Measurements from ENCODE around the gene SETD7. TPM values are rescaled to one million over a fixed set of nuclear protein-coding genes. Genes with fewer than 3 reads are reported as not detected.

Gene SETD7
- total and polyA plus RNA-seq, 2 donors from 2014 or later, result 6.5 to 29.1 TPM

DNA sequence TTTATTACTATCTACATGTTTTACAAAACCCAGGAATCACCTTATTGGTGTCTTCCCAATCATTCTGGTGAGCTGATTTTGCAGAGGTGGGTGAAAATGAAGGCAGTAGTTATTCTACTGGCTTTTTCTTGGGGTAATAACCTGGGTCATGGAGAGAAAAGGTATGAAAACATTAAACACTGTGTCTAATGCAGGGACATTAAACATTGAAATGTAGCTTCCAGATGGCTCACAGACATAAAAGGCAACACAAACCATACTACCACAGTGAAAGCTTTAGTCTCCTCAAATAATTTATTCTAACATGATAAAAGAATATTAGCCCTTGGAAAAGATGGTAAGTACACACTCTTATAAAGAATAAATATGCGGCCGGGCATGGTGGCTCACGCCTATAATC, 8.0 kb downstream of the SETD7 start:
- Histone ChIP-seq H3K27ac (ENCODE audit: low read depth in 2 of 2, low read length in 2 of 2) (no peak overlapping the region), H3K4me3 (ENCODE audit: low read length in 3 of 3) (no peak overlapping the region), H3K27me3 (ENCODE audit: control insufficient read depth, insufficient read depth, low read length) (no peaks in the 10 kb centered on the region), H3K9me3 (ENCODE audit: control insufficient read depth in 2 of 3, insufficient read depth in 1 of 3, low read length in 3 of 3) (no peaks in the 10 kb centered on the region), H3K4me1 (ENCODE audit: control insufficient read depth in 2 of 3, insufficient read depth in 2 of 3, low read depth in 1 of 3, low read length in 3 of 3) (peaks cover 0 to 8% (median 0%) of the 10 kb centered on the region in 3 donors), H3K36me3 (ENCODE audit: control insufficient read depth in 2 of 3, insufficient read depth in 3 of 3, low read length in 3 of 3) (peaks cover 0 to 3% (median 0%) of the 10 kb centered on the region in 3 donors), H3K9ac (ENCODE audit: low read length in 3 of 3) (no peak overlapping the region)
- TF ChIP-seq, protein P1, sequence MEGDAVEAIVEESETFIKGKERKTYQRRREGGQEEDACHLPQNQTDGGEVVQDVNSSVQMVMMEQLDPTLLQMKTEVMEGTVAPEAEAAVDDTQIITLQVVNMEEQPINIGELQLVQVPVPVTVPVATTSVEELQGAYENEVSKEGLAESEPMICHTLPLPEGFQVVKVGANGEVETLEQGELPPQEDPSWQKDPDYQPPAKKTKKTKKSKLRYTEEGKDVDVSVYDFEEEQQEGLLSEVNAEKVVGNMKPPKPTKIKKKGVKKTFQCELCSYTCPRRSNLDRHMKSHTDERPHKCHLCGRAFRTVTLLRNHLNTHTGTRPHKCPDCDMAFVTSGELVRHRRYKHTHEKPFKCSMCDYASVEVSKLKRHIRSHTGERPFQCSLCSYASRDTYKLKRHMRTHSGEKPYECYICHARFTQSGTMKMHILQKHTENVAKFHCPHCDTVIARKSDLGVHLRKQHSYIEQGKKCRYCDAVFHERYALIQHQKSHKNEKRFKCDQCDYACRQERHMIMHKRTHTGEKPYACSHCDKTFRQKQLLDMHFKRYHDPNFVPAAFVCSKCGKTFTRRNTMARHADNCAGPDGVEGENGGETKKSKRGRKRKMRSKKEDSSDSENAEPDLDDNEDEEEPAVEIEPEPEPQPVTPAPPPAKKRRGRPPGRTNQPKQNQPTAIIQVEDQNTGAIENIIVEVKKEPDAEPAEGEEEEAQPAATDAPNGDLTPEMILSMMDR (IDR thresholded peaks at IDR 0.05; ENCODE audit: borderline replicate concordance, extremely low read depth, insufficient read depth), result no peak
- DNase-seq (no peak), FAIRE-seq (no peak)
- intact Hi-C loops (cut with DNase I), result no loop called here

- Histone ChIP-seq H3K9ac (ENCODE audit: low read length in 3 of 3) (no peak overlapping the region), H3K4me3 (ENCODE audit: low read length in 3 of 3) (no peak overlapping the region), H3K4me1 (ENCODE audit: control insufficient read depth in 2 of 3, insufficient read depth in 2 of 3, low read depth in 1 of 3, low read length in 3 of 3) (no peaks in the 10 kb centered on the region), H3K9me3 (ENCODE audit: control insufficient read depth in 2 of 3, insufficient read depth in 1 of 3, low read length in 3 of 3) (no peaks in the 10 kb centered on the region), H3K27ac (ENCODE audit: low read depth in 2 of 2, low read length in 2 of 2) (no peak overlapping the region), H3K27me3 (ENCODE audit: control insufficient read depth, insufficient read depth, low read length) (no peaks in the 10 kb centered on the region), H3K36me3 (ENCODE audit: control insufficient read depth in 2 of 3, insufficient read depth in 3 of 3, low read length in 3 of 3) (no peaks in the 10 kb centered on the region)
- TF ChIP-seq, protein P1 (IDR thresholded peaks at IDR 0.05; ENCODE audit: borderline replicate concordance, extremely low read depth, insufficient read depth), result no peak
- FAIRE-seq, result no peak
- peak in 2 of 5 donors; percentile 68 for DNase-seq
- intact Hi-C loops (cut with DNase I), result no loop called here
Observed at GRCh38 chr4:139540632-139541031, 15.4 kb downstream of the SETD7 start.

DNA sequence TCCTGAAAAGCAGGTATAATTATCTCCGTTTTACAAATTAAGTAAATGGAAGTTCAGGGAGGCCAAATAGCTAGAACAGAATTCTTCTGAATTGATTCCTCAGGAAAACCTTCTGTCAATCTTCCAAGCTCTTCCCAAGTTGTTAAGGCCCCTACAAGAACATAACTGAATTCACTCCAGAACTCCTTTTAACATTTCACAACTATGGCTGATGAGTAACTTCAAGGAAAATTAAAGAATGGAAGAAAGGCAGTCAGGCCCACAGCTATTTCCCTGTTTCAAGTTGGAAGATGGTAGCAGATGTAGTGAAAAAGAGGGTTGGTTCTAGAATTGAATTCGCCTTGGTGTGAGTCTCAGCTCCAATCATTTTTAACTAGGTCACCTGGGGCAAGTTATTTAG, 15.9 kb downstream of the SETD7 start:
- TF ChIP-seq, protein P1 (IDR thresholded peaks at IDR 0.05; ENCODE audit: borderline replicate concordance, extremely low read depth, insufficient read depth), result no peak
- no peak overlapping the region for H3K27ac ChIP-seq (ENCODE audit: low read depth in 2 of 2, low read length in 2 of 2)
- no peaks in the 10 kb centered on the region for H3K9me3 ChIP-seq (ENCODE audit: control insufficient read depth in 2 of 3, insufficient read depth in 1 of 3, low read length in 3 of 3)

GRCh38 chr4:139537292-139537691, 18.7 kb downstream of the SETD7 start:
- no peaks in the 10 kb centered on the region for H3K36me3 ChIP-seq (ENCODE audit: control insufficient read depth in 2 of 3, insufficient read depth in 3 of 3, low read length in 3 of 3)
- intact Hi-C loops (cut with DNase I), result no loop called here
- peaks cover 0 to 2% (median 0%) of the 10 kb centered on the region in 3 donors for H3K4me1 ChIP-seq (ENCODE audit: control insufficient read depth in 2 of 3, insufficient read depth in 2 of 3, low read depth in 1 of 3, low read length in 3 of 3)
- H3K27me3 ChIP-seq (ENCODE audit: control insufficient read depth, insufficient read depth, low read length), result no peaks in the 10 kb centered on the region
- DNase-seq, result no peak
- no peaks in the 10 kb centered on the region for H3K9me3 ChIP-seq (ENCODE audit: control insufficient read depth in 2 of 3, insufficient read depth in 1 of 3, low read length in 3 of 3)
- H3K9ac ChIP-seq (ENCODE audit: low read length in 3 of 3), result no peak overlapping the region
- H3K4me3 ChIP-seq (ENCODE audit: low read length in 3 of 3), result no peak overlapping the region
- H3K27ac ChIP-seq (ENCODE audit: low read depth in 2 of 2, low read length in 2 of 2), result no peak overlapping the region
- no peak for FAIRE-seq
- TF ChIP-seq, protein P1 (IDR thresholded peaks at IDR 0.05; ENCODE audit: borderline replicate concordance, extremely low read depth, insufficient read depth), result no peak

More for the DNA sequence above, 15.9 kb downstream of the SETD7 start:
- H3K4me1 ChIP-seq (ENCODE audit: control insufficient read depth in 2 of 3, insufficient read depth in 2 of 3, low read depth in 1 of 3, low read length in 3 of 3), result no peaks in the 10 kb centered on the region
- H3K27me3 ChIP-seq (ENCODE audit: control insufficient read depth, insufficient read depth, low read length), result no peaks in the 10 kb centered on the region
- H3K4me3 ChIP-seq (ENCODE audit: low read length in 3 of 3), result no peak overlapping the region
- no peaks in the 10 kb centered on the region for H3K36me3 ChIP-seq (ENCODE audit: control insufficient read depth in 2 of 3, insufficient read depth in 3 of 3, low read length in 3 of 3)
- DNase-seq, result no peak
- intact Hi-C loops (cut with DNase I), result no loop called here
- no peak for FAIRE-seq
- no peak overlapping the region for H3K9ac ChIP-seq (ENCODE audit: low read length in 3 of 3)

All from kidney (tissue), 14 donors.